ENCODE data around the gene SEZ6L.

- TF ChIP-seq CTCF (IDR thresholded peaks at IDR 0.05; ENCODE audit: low read depth, low read length, poor library complexity, severe bottlenecking), result no peak
- no peak for TF ChIP-seq EZH2phosphoT487 (IDR thresholded peaks at IDR 0.05; ENCODE audit: borderline replicate concordance, low read length)
Observed at GRCh38 chr22:26170112-26170492, 840 bp downstream of the SEZ6L start.
